HepG2 (cell line): Measurements from ENCODE around the gene IVD. TPM values are rescaled to one million over a fixed set of nuclear protein-coding genes. Genes with fewer than 3 reads are reported as not detected.

Source experiments
- ATAC-seq: fragments of 200-7000 bp; cut with Tn5 transposase; 3 replicates; pipeline ENCODE4 v1.9.1; 2020; ENCODE audit warnings: mild to moderate bottlenecking, moderate library complexity
- BruUV-seq: library from RNA; stranded (reverse); fragments of 400-500 nt; replicated peaks from 2 replicates; lab custom pipeline; 2021; lab: Mats Ljungman, UMichigan
- CTCF ChIA-PET: fragments of 300-600 bp; formaldehyde crosslinking; extraction: SDS; loops from one replicate; lab custom pipeline; 2021; ENCODE audit warnings: low total read pairs, inconsistent platforms, low intra/inter-chr PET ratio; lab: Yijun Ruan, JAX
- POLR2A ChIA-PET: fragments of 350-600 bp; sonication (Branson Sonifier 250); formaldehyde crosslinking; loops from one replicate; lab custom pipeline; 2020; ENCODE audit warnings: antibody characterized with exemption, inconsistent platforms; lab: Yijun Ruan, JAX
- DNase-seq: peaks from one replicate; pipeline ENCODE4 v3.0.0-alpha.2; 2015; ENCODE audit warnings: low spot score
- FAIRE-seq: peaks from 3 replicates; lab custom pipeline; 2011; peaks lifted over from hg19 to GRCh38; lab: Jason Lieb, UNC
- H2AFZ ChIP-seq: one replicate; pipeline ENCODE4 v1.6.1; 2011; ENCODE audit warnings: low read length, inconsistent platforms
- H3K27ac ChIP-seq: fragments of 300-600 bp; 3 replicates; pipeline ENCODE4 v1.8.0; 2011; ENCODE audit warnings: mixed run types, mild to moderate bottlenecking, mixed read lengths, low read length, inconsistent platforms; ENCODE audit not compliant: insufficient read depth; ENCODE audit errors: extremely low read length
- H3K27me3 ChIP-seq, 2 experiments: fragments of 200-600 bp in 1 of 2; 2 replicates in 1 of 2; 3 replicates in 1 of 2; pipeline versions ENCODE4 v1.6.0 to v1.8.0; 2011; ENCODE audit warnings: low read length in 2 of 2, mild to moderate bottlenecking in 2 of 2, moderate library complexity in 2 of 2, inconsistent platforms in 1 of 2; ENCODE audit not compliant: insufficient read depth in 2 of 2, control insufficient read depth in 1 of 2
- H3K36me3 ChIP-seq, 2 experiments: fragments of 200-600 bp in 1 of 2; replicated peaks in 1 of 2; 2 replicates in 1 of 2; 3 replicates in 1 of 2; pipeline versions ENCODE4 v1.5.1 to v1.8.0; 2011; ENCODE audit warnings: low read length in 2 of 2, inconsistent platforms in 1 of 2; ENCODE audit not compliant: insufficient read depth in 2 of 2, control insufficient read depth in 1 of 2
- H3K4me1 ChIP-seq: 2 replicates; pipeline ENCODE4 v1.5.1; 2012; ENCODE audit warnings: low read length, inconsistent platforms; ENCODE audit not compliant: insufficient read depth
- H3K4me2 ChIP-seq: 2 replicates; pipeline ENCODE4 v1.6.0; 2011; ENCODE audit warnings: low read depth, low read length, inconsistent platforms
- H3K4me3 ChIP-seq, 3 experiments: fragments of 200-600 bp in 1 of 3; sonication (generic), shearing (Covaris generic) in 1 of 3; replicated peaks in 1 of 3; 2 replicates each; pipeline ENCODE4 v1.5.1; 2011 to 2016; ENCODE audit warnings: low read length in 3 of 3, inconsistent platforms in 2 of 3, low read depth in 2 of 3, mild to moderate bottlenecking in 2 of 3, control low read depth in 1 of 3, mixed read lengths in 1 of 3; ENCODE audit not compliant: insufficient read depth in 1 of 3
- H3K79me2 ChIP-seq: one replicate; pipeline ENCODE4 v1.6.1; 2011; ENCODE audit warnings: low read length, inconsistent platforms; ENCODE audit not compliant: insufficient read depth
- H3K9ac ChIP-seq: 2 replicates; pipeline ENCODE4 v1.6.0; 2011; ENCODE audit warnings: mild to moderate bottlenecking, low read depth, low read length, inconsistent platforms; ENCODE audit not compliant: insufficient read depth
- H3K9me3 ChIP-seq: 2 replicates; pipeline ENCODE4 v1.5.1; 2012; ENCODE audit warnings: mild to moderate bottlenecking, low read length
- H4K20me1 ChIP-seq: 2 replicates; pipeline ENCODE4 v1.6.0; 2011; ENCODE audit warnings: inconsistent platforms, mild to moderate bottlenecking, low read length, moderate library complexity; ENCODE audit not compliant: insufficient read depth
- FOXC1 ChIP-seq: sonication (generic); formaldehyde crosslinking; IDR thresholded peaks from 2 replicates; pipeline ENCODE4 v1.8.0; 2022; ENCODE audit warnings: mild to moderate bottlenecking, missing genetic modification reagents, borderline replicate concordance
- KDM2A ChIP-seq: sonication (generic); formaldehyde crosslinking; IDR thresholded peaks from 2 replicates; pipeline ENCODE4 v1.4.0; 2020; ENCODE audit warnings: low read depth, missing genetic modification reagents, borderline replicate concordance
- MED1 ChIP-seq: sonication (generic); formaldehyde crosslinking; IDR thresholded peaks from 2 replicates; pipeline ENCODE4 v1.4.0; 2020; ENCODE audit warnings: missing genetic modification reagents
- MXI1 ChIP-seq: IDR thresholded peaks from 3 replicates; pipeline ENCODE4 v1.6.1; 2012; ENCODE audit warnings: low read depth, low read length, inconsistent platforms, borderline replicate concordance
- RARA ChIP-seq: IDR thresholded peaks from 2 replicates; pipeline ENCODE4 v1.6.1; 2016; ENCODE audit warnings: missing genetic modification reagents, missing compliant biosample characterization
- REL ChIP-seq: sonication (generic); formaldehyde crosslinking; conservative IDR thresholded peaks from 2 replicates; pipeline ENCODE4 v1.8.0; 2022; ENCODE audit warnings: mild to moderate bottlenecking, missing genetic modification reagents, moderate library complexity
- SAFB2 ChIP-seq: sonication (generic); formaldehyde crosslinking; IDR thresholded peaks from 2 replicates; pipeline ENCODE4 v1.5.1; 2020; ENCODE audit warnings: missing genetic modification reagents, low read depth, mild to moderate bottlenecking, borderline replicate concordance
- TCF7L2 ChIP-seq: IDR thresholded peaks from 2 replicates; pipeline ENCODE4 v1.6.1; 2011; ENCODE audit warnings: mild to moderate bottlenecking, low read depth, low read length, moderate library complexity
- ZNF260 ChIP-seq: sonication (generic); formaldehyde crosslinking; IDR thresholded peaks from 2 replicates; pipeline ENCODE4 v1.4.0; 2020; ENCODE audit warnings: missing genetic modification reagents, low read depth, mild to moderate bottlenecking, borderline replicate concordance
- ZNF589 ChIP-seq: sonication (generic); formaldehyde crosslinking; conservative IDR thresholded peaks from 2 replicates; pipeline ENCODE4 v1.8.0; 2022; ENCODE audit warnings: mild to moderate bottlenecking, moderate library complexity, missing genetic modification reagents
- WGBS: methylation state at CpG from one replicate; pipeline ENCODE4 v1.1.6; 2017; ENCODE audit warnings: low lambda C conversion rate; 5-methylcytosine and 5-hydroxymethylcytosine counted together
- in situ Hi-C: cut with HindIII; loops from 2 replicates; pipeline ENCODE4 v1.10.0; 2017; ENCODE audit warnings: low pct_unique_long_range_greater_than_20kb; ENCODE audit not compliant: extremely low pct_ligation_motif_present
- intact Hi-C: fragments of 100-400 bp; cut with micrococcal nuclease; formaldehyde crosslinking; loops from one replicate; pipeline ENCODE4 v1.10.0; 2022; ENCODE audit not compliant: unreplicated experiment
- polyA plus RNA-seq, 8 experiments: library from polyadenylated mRNA; depleted of rRNA in 3 of 8; stranded (reverse) in 7 of 8; unstranded in 1 of 8; fragments of >200 nt; fragmentation: Illumina TruSeq in 4 of 8; extraction: Trizol in 4 of 8; gene quantifications; 2 replicates each; pipeline versions ENCODE4 v1.2.1 to v1.2.3, GENCODE V29; 2011 to 2016; ENCODE audit warnings: low read depth in 4 of 8, missing spikeins in 1 of 8, mixed read lengths in 1 of 8; ENCODE audit not compliant: insufficient read depth in 1 of 8
- total RNA-seq, 5 experiments: library from RNA; depleted of rRNA; stranded (reverse); fragments of >200 nt; fragmentation: Illumina TruSeq; extraction: Trizol; gene quantifications; 2 replicates each; pipeline ENCODE4 v1.2.3, GENCODE V29; 2016; ENCODE audit warnings: low read depth in 1 of 5
- TF ChIP-seq, protein P1 (sequence below): conservative IDR thresholded peaks from 2 replicates; pipeline ENCODE4 v1.6.1; 2018; ENCODE audit warnings: missing genetic modification reagents
- TF ChIP-seq, protein P2 (sequence below): sonication (generic); formaldehyde crosslinking; IDR thresholded peaks from 2 replicates; pipeline ENCODE4 v1.4.0; 2020; ENCODE audit warnings: mild to moderate bottlenecking, low read depth, missing genetic modification reagents

IVD gene
- total and polyA plus RNA-seq, 2 of the 13 experiments (the other 11 are each of a cell fraction or from before 2014, with no cell fraction given), result 48.0 to 53.9 TPM

DNA sequence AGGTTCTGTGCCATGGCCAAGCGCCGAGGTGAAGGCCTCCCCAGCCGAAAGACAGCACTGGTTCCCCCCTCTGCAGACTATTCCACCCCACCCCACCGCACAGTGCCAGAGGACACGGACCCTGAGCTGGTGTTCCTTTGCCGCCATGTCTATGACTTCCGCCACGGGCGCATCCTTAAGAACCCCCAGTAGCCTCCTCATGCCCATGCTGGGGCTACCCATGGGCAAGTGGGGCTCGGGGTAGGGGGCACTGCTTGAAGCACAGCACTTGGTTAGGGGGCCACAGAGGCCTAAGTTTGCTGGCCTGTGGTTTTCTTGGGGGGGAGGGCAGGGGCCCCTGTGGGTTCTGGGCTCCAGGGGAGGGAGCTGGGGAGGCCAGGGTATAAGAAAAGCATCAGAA lies 60.3 kb downstream of the IVD start:
- CTCF ChIA-PET, result no interaction called here
- Histone ChIP-seq H3K36me3 (peaks cover 17 to 32% of the 10 kb centered on the region in 2 experiments; a peak in 4 of 5 replicates), H3K4me3 (no peak overlapping the region), H3K9me3 (no peaks in the 10 kb centered on the region), H4K20me1 (no peaks in the 10 kb centered on the region), H3K79me2 (no peaks in the 10 kb centered on the region)
- WGBS, result 98% methylated on average over 8 of the region's 10 CpGs
- TF ChIP-seq, protein P1, sequence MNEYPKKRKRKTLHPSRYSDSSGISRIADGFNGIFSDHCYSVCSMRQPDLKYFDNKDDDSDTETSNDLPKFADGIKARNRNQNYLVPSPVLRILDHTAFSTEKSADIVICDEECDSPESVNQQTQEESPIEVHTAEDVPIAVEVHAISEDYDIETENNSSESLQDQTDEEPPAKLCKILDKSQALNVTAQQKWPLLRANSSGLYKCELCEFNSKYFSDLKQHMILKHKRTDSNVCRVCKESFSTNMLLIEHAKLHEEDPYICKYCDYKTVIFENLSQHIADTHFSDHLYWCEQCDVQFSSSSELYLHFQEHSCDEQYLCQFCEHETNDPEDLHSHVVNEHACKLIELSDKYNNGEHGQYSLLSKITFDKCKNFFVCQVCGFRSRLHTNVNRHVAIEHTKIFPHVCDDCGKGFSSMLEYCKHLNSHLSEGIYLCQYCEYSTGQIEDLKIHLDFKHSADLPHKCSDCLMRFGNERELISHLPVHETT (CRISPR knock-in tag), result no peak
- TF ChIP-seq TCF7L2 (no peak), KDM2A (CRISPR knock-in tag) (no peak), ZNF260 (CRISPR knock-in tag) (no peak), SAFB2 (CRISPR knock-in tag) (no peak), FOXC1 (CRISPR knock-in tag) (no peak), RARA (CRISPR knock-in tag) (no peak), REL (CRISPR knock-in tag) (no peak), ZNF589 (CRISPR knock-in tag) (no peak), MXI1 (no peak), MED1 (no peak)
- TF ChIP-seq, protein P2, sequence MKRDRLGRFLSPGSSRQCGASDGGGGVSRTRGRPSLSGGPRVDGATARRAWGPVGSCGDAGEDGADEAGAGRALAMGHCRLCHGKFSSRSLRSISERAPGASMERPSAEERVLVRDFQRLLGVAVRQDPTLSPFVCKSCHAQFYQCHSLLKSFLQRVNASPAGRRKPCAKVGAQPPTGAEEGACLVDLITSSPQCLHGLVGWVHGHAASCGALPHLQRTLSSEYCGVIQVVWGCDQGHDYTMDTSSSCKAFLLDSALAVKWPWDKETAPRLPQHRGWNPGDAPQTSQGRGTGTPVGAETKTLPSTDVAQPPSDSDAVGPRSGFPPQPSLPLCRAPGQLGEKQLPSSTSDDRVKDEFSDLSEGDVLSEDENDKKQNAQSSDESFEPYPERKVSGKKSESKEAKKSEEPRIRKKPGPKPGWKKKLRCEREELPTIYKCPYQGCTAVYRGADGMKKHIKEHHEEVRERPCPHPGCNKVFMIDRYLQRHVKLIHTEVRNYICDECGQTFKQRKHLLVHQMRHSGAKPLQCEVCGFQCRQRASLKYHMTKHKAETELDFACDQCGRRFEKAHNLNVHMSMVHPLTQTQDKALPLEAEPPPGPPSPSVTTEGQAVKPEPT, result no peak
- TF ChIP-seq, all 625 proteins: peak for 0
- H3K27me3 ChIP-seq, result no peaks in the 10 kb centered on the region
- BruUV-seq, result no TSS peak
- POLR2A ChIA-PET, result no interaction called here
- DNase-seq (no peak), ATAC-seq (no peak), FAIRE-seq (no peak)
- H3K4me2 ChIP-seq, result no peak overlapping the region
- H2AFZ ChIP-seq, result no peak overlapping the region
- intact Hi-C loops (no loop called here), in situ Hi-C loops (no loop called here)
- H3K9ac ChIP-seq, result no peak overlapping the region
- no peak overlapping the region for H3K27ac ChIP-seq
- peaks cover 11% of the 10 kb centered on the region for H3K4me1 ChIP-seq
